ENCODE measurements around the gene PIK3C2B.

The PIK3C2B gene

DNA sequence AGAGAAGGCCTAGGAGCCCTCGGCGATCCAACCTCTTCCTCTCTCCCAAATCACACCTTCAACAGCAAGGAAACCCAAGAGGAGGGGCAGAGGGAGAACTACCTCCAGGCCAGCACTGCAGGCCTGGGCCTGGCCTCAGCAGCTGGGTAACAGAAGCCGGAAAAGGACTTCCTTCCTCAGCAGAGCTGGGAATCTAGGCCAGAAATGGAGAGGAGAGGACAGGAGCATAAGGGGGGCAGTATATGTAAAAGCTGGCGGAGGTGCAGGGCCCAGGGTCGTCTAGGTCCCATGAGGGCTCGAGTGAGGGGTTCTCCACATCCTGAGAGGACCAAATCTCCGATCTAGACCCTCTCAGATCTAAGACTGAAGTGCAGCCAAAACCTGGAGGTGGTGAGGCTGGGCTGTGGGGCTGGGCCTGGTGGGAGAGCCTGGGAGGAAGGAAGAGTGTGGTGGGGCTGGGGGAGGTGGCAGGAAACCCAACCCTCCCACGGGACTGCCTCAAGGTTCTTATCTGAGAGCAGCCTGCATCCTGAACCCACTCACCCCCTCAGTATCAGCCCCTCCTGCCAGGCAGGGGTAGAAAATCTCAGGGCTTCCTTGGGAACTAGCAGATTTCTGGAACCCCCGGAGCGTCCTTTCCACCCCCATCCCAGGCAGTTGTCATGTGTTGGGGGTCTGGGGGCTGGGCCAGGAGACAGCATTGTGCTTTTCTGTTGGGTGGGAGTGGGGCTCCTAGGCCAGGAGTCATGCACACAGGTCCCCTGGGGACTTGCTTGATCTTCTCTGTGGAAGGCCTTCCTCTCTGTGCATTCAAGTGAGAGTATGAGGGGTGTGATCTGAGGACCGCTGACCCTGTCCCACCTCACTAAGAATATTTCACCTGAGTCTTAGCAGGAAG is 33.0 kb downstream of the PIK3C2B start:
- TF ChIP-seq, protein P1, sequence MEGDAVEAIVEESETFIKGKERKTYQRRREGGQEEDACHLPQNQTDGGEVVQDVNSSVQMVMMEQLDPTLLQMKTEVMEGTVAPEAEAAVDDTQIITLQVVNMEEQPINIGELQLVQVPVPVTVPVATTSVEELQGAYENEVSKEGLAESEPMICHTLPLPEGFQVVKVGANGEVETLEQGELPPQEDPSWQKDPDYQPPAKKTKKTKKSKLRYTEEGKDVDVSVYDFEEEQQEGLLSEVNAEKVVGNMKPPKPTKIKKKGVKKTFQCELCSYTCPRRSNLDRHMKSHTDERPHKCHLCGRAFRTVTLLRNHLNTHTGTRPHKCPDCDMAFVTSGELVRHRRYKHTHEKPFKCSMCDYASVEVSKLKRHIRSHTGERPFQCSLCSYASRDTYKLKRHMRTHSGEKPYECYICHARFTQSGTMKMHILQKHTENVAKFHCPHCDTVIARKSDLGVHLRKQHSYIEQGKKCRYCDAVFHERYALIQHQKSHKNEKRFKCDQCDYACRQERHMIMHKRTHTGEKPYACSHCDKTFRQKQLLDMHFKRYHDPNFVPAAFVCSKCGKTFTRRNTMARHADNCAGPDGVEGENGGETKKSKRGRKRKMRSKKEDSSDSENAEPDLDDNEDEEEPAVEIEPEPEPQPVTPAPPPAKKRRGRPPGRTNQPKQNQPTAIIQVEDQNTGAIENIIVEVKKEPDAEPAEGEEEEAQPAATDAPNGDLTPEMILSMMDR (conservative IDR thresholded peaks at IDR 0.05) = no peak
- H3K27ac ChIP-seq = no peak overlapping the region

DNA sequence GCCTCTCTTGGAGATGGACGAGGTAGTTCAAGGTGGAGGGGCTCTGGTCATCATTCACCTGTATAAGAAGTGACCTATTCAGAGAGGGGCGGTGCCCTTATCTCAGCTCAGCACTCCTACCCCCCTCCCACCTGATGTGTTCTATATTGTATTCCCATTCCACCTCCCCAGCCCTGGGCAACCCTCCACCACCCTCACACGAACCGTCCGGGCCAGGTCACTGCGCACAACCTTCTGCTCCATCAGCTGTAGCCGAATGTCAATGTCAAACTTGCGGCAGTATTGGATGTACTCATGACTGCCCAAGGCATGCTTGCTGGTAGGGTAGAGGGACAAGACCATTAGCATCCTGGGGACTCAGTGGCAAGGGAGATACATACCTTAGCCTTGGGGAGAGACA is 34.3 kb downstream of the PIK3C2B start:
- H3K27ac ChIP-seq = no peak overlapping the region
- TF ChIP-seq, protein P1 (conservative IDR thresholded peaks at IDR 0.05) = no peak

DNA sequence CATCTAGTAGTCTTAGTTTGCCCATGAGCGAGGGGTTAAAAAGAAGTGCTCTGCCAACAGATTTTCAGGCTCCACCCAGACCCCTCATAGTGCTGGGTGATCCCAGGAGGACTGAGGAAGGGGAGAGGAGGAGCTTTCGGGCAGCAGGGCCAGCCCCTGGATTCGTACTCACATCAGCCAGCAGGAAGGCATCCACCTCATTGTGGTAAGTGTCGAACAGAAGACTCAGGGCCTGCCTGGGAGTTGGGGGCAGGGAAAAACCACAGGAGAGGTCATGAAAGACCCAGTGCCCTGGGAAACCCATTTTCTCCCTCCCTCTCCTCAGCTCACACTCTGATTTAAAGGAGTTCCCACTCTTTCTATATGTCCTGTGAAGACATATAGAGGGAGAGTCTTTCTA is 34.9 kb downstream of the PIK3C2B start:
- H3K27ac ChIP-seq = no peak overlapping the region

DNA sequence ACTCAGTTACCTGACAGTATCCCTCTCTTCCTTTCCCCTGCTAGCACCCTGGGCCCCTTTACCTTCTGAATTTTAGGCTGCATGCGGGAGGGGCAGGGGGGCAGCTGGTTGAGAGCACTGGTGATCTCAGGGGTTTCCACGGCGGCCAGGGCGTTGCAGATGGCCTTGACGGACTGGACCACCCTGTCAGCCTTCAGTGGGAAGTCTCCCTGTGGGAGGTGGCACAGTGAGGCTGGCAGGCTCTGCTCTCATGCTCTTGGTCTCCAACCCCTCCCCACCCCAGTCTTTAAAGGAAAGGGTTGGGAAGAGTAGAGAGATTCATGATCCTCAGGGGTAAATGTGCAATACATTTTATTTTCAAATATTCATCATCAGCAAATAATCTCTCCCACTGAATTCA is 36.9 kb downstream of the PIK3C2B start:
- no peak overlapping the region for H3K27ac ChIP-seq
- TF ChIP-seq, protein P1 (conservative IDR thresholded peaks at IDR 0.05) = no peak

More for the DNA sequence above, 34.9 kb downstream of the PIK3C2B start:
- TF ChIP-seq, protein P1 (conservative IDR thresholded peaks at IDR 0.05) = no peak

DNA sequence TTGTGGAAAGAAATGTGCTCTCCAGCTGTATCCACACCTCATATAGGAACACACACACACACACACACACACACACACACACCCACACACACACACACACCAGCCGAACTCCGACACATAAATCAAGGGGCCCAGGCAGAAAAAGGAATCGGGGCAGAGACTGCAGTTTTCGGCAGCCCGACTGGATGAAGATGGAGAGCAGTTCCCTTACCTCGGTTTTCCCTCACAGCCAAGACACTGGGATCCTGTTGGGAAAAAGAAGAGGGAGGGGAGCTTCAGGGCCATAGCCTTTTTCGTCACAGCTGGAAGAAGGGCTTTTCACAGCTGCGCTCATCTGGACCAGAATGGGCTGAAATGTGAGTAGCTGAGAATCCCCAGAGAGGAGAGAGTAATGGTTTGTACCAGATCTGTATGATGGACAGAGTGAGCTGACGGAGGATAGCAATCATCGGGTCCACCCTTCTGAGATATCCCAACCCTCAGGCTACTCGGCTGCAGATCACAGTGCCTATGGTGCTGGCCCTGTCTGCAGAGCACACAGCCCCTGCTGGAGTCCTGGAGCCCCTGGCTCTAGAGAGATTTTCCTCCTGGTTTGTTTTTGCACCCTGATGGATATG is 37.7 kb downstream of the PIK3C2B start:
- H3K27ac ChIP-seq = no peak overlapping the region
- TF ChIP-seq, protein P1 (conservative IDR thresholded peaks at IDR 0.05) = no peak

DNA sequence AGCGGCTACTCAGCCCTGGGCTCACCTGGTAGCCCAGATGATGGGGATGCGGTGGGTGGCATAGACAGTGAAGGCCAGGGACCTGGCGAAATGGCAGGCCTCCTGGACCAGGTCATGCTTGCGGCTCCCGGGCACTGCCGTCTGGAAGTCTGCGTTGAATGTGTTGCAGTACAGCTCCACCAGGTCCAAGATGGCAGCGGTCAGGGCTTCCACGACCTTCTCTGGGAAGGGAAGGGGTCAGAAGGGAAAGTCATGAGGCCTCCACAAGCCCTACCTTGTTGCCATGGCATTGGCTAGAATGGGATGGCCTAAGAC is 38.8 kb downstream of the PIK3C2B start:
- no peak overlapping the region for H3K27ac ChIP-seq
- TF ChIP-seq, protein P1 (conservative IDR thresholded peaks at IDR 0.05) = no peak

DNA sequence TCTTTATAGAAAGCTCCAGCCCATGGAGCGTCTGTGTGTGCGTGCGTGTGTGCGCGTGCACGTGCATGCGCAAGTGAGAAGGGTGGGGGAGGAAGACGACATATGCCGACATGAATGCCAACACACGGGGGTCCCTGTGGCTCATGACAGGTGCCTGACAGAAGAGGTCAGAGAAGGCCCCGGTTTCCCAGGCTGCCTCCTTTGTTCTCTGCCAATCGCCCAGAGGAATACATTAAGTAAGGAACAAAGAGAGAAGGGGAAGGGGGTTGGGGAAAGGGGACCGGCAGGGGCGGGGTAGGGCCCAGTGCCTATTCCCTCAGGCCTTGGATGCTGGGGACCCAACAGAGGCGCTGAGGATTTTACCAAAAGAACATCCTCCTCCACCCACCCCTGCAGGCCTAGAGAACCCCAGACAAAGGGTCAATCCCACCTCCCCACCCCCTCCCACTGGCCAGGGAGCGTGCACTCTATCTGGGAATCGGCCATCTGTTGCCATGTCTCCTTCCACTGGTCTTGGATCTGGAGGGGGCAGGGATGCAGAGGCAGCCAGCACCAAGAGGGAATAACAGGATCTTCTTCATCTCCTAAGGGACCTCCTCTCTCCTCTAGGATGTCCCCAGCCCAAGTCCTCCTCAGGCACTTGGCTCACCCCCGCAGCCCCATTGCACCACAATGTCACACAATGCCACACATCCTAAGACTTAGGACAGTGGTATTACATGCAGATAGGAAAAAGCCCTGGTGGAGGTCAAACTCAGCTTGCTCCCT is 39.4 kb downstream of the PIK3C2B start:
- TF ChIP-seq, protein P1 (conservative IDR thresholded peaks at IDR 0.05) = no peak
- H3K27ac ChIP-seq = no peak overlapping the region
